AG09319 (cell line): ENCODE results near the gene CTIF.

Experiments
- DNase-seq: peaks from one replicate; pipeline ENCODE4 v3.0.0-alpha.2; 2010; ENCODE audit warnings: low read depth; ENCODE audit errors: extremely low read depth
- TF ChIP-seq, protein P1 (sequence below): IDR thresholded peaks from 2 replicates; pipeline ENCODE4 v1.5.1; 2011; ENCODE audit warnings: low read depth, mild to moderate bottlenecking, inconsistent platforms, low read length, moderate library complexity

Gene CTIF

DNA sequence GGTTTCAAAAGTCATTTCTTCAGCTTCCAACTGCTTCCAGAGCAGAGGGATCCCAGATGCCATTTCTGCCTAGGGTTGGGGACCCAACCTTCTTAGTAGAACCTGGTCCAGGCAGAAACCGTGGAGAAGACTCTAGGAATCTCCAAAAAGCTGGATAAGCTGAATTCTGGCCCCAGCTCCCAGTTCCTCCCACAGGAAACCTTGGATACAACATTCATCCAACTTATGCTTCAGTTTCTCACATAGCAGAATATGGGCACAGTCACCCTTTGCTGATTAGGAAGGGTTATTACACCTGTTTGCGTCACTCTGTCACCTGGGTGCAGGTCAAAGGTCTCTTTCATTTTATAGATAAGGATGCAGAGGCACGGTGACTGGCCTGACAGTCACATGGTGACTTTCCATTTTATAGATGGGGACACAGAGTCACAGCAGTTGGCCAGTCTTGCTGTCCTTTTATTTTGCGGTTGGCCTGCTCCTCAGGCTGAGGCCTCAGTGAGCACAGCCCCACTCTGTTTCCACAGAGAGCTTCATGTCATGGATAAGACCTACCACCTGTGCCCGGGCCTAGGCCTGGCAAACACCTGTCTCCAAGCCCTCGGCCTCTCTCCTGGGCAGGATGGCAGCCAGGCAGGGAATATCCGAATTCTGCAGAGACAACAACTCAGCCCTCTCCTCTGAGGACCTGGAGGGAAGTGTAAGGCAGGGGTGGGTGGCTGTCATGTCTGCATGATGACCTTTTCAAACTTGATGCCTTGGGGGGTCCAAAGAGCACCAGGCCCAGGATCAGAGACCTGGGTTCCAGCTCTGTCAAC, 263.1 kb downstream of the CTIF start:
- no peak for DNase-seq
- TF ChIP-seq, protein P1, sequence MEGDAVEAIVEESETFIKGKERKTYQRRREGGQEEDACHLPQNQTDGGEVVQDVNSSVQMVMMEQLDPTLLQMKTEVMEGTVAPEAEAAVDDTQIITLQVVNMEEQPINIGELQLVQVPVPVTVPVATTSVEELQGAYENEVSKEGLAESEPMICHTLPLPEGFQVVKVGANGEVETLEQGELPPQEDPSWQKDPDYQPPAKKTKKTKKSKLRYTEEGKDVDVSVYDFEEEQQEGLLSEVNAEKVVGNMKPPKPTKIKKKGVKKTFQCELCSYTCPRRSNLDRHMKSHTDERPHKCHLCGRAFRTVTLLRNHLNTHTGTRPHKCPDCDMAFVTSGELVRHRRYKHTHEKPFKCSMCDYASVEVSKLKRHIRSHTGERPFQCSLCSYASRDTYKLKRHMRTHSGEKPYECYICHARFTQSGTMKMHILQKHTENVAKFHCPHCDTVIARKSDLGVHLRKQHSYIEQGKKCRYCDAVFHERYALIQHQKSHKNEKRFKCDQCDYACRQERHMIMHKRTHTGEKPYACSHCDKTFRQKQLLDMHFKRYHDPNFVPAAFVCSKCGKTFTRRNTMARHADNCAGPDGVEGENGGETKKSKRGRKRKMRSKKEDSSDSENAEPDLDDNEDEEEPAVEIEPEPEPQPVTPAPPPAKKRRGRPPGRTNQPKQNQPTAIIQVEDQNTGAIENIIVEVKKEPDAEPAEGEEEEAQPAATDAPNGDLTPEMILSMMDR, result no peak

DNA sequence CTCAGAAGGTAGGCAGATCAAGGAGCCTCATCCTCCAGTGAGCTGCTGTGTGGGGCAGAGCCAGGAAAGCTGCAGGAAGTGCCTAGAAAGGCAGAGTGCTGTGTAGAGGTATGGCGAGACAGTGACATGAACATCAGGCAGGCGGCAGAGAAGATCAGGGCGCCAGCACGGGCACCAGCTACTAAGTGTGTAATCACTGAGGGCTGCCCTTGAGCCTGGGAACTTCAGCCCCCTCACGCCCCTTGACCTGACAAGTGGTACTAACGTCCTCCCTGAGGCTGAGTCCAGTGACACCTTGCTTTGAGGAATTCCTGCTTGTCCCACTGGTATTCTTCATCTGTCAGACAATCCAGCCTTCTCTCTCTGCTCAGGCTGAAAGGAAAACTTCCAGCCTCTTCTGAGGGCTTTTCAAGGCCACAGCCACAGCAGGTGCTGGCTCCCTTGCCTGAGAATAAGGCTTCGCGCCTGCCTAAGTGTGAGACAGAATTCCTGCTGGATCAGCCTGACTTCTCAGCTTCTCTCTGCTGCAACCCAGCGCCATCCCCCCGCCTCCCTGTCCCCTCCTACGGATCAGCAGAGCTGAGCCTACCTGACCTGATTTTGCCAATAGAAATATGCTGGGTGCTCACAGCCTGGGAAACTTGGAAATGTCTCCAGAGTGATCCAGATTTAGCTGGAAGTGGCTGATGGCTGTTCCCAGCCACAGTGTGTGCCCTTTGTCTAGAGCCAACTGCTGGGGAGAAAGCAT, 263.9 kb downstream of the CTIF start:
- no peak for DNase-seq

DNA sequence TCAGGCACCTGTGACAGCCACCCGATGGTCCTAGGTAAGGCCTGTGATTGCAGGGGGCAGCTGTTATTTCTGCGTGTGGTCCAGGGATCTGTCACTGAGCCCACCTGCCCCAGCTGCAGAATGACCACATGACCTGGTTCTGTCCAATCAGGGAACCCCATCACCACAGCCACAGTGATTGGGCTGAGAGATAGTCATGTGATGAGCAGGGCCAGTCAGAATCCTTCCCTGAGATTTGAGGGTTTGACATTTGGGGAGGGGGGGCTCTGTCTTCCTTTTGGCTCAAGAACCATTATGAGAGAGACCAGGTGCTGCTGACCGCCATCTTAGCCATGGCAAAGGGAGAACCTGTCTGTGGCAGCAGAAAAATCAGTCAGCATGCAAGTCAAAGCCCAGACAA, 264.7 kb downstream of the CTIF start:
- no peak for DNase-seq
- TF ChIP-seq, protein P1, result no peak

More for the DNA sequence above, 263.9 kb downstream of the CTIF start:
- TF ChIP-seq, protein P1, result no peak

DNA sequence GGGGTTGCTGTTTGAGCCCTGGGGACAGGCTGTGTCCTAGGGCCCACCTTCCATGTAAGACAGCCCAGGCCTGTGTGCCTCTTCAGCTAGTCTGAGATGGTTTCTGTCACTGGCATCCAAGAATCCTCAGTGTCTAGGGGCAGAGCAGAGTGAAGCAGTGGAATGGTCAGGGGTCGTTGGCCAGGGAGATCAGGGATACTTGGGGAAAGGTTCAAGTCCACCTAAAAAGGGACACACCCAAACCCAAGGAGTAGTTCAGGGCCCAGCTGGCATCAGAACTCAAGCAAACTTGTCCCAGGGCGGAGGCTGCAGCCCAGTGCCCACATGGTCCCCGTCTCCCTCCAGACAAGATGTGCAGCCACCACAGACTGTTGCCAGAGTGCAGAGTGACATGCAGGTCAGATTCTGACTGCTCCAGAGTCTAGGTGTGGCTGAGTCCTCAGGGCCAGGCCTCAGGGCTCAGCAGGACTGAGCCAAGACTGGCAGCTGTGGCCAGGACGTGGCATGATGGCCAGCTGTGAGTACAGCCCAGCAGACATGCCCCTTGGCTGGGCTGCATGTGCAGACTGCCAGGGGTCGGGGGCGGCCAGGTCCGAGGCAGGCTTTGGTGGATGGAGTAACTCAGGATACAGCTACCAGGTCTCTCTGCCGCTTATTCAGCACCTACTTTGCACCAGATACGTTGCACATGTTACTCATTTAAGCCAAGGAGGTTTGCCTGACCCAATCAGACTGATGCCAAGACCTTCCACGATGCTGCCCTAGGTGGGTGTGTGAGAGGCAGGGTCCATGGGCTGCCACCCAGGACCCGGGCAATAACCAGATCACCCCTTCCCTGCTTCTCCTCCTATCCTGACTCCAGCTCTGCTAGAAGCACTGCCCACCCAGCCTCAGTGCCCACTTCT, 265.4 kb downstream of the CTIF start:
- DNase-seq, result no peak
- TF ChIP-seq, protein P1, result no peak

DNA sequence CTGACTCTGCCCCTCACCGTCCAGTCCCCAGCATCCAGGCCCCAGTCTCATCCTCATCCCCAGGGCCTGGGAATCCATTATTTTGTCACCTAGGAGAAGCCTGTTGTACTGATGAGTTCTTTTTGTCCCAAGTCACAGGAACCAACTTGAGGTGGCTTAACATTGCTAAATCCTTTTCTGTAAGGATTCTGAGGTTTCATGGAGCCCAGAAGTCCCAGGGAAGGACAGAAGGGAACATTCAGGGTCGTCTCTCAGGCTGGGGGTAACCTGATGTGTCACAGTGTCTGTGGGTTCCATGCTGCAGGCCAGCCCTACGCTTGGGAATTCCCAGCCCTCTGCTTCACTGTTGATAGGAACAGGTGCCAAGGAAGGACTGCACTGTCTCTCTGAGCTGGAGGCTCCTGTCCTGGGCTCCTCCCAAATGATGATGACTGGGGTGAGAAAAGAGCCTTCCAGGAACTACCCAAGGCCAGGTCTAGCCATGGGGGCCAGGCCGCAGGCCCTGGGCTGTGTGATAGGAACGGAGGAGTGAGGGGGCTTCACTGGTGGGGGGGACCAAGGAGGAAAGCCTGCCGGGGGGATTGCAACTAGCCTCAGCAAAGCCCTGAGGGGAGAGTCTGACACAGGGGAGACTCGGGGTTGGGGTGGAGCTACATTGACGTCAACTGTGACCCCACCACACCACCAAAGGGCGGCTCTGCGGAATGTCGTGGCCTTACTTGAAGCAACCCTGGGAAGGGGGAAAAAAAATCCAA, 266.2 kb downstream of the CTIF start:
- TF ChIP-seq, protein P1, result no peak
- DNase-seq, result no peak

DNA sequence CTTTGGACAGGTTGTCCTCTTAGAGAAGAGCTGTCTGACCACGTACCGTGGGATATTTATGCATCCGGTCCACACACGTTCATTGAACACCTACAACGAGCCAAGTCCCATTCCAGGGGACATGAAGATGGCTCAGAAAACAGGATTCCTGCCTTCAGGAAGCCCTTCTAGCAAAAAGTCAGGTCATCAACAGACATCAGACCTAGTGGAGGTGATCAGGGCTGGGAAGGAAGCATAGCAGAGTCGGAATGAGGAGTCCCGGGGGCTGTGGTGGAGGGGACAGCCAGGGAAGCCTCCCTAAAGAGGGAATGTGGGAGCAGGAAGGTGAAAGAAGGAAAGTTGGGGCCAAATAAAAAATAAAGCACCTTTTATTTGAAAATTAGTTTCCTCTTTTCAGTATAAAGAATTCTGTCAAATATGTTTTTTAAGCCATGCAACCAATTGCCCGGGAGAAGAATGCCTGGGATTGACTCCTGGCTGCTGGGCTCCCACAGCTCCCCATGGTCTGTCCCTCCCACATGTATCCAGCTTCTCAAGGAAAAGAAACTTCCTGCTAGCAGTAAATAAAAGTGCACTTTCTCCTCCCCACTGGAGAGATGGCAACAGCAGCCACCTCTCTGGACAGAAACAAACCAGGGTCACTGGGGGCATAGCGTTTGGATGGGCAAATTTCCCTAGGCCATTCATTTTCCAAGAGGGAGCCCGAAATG, 267.1 kb downstream of the CTIF start:
- no peak for DNase-seq
- TF ChIP-seq, protein P1, result no peak
